IMR-90 (cell line): ENCODE results near the gene RUFY4. TPM values are rescaled to one million over a fixed set of nuclear protein-coding genes. Genes with fewer than 3 reads are reported as not detected.

ENCODE experiments used
- ATAC-seq: fragments of 200-7000 bp; cut with Tn5 transposase; 2 replicates; pipeline ENCODE4 v1.9.1; 2020; ENCODE audit warnings: low read depth, mild to moderate bottlenecking, moderate library complexity
- BruUV-seq: library from RNA; stranded (reverse); fragments of 400-500 nt; replicated peaks from 2 replicates; lab custom pipeline; 2021; lab: Mats Ljungman, UMichigan
- CTCF ChIA-PET: fragments of 300-600 bp; formaldehyde crosslinking; extraction: SDS; loops from one replicate; lab custom pipeline; 2021; ENCODE audit warnings: antibody characterized with exemption; lab: Yijun Ruan, JAX
- POLR2A ChIA-PET: fragments of 300-600 bp; sonication (Branson Sonifier 250); formaldehyde crosslinking; loops from one replicate; lab custom pipeline; 2022; ENCODE audit warnings: antibody characterized with exemption; ENCODE audit not compliant: unreplicated experiment; lab: Charles Lee
- DNase-seq: peaks from one replicate; pipeline ENCODE4 v3.0.0; 2013
- H2AFZ ChIP-seq: replicated peaks from 2 replicates; pipeline ENCODE3; 2013; ENCODE audit warnings: low read length, mild to moderate bottlenecking; ENCODE audit not compliant: poor library complexity
- H2AK5ac ChIP-seq: 2 replicates; pipeline ENCODE4 v1.6.1; 2013; ENCODE audit warnings: low read depth, low read length, inconsistent platforms
- H2AK9ac ChIP-seq: replicated peaks from 2 replicates; pipeline ENCODE3; 2013; ENCODE audit warnings: mild to moderate bottlenecking, low read depth, low read length, moderate library complexity; ENCODE audit not compliant: poor library complexity
- H2BK120ac ChIP-seq: 2 replicates; pipeline ENCODE4 v1.6.1; 2013; ENCODE audit warnings: low read depth, low read length, inconsistent platforms
- H2BK15ac ChIP-seq: 3 replicates; pipeline ENCODE4 v1.6.1; 2013; ENCODE audit warnings: low read depth, low read length, inconsistent platforms
- H2BK20ac ChIP-seq: 2 replicates; pipeline ENCODE4 v1.6.1; 2013; ENCODE audit warnings: low read depth, mild to moderate bottlenecking, inconsistent platforms, low read length, moderate library complexity
- H2BK5ac ChIP-seq: 2 replicates; pipeline ENCODE4 v1.6.1; 2013; ENCODE audit warnings: mild to moderate bottlenecking, low read depth, low read length, inconsistent platforms; ENCODE audit not compliant: poor library complexity, severe bottlenecking
- H3K14ac ChIP-seq: replicated peaks from 2 replicates; pipeline ENCODE4 v1.6.1; 2013; ENCODE audit warnings: low read depth, low read length, inconsistent platforms
- H3K18ac ChIP-seq: 2 replicates; pipeline ENCODE4 v1.6.1; 2013; ENCODE audit warnings: low read depth, low read length, control low read depth
- H3K23ac ChIP-seq: 2 replicates; pipeline ENCODE4 v1.6.1; 2013; ENCODE audit warnings: low read depth, low read length, inconsistent platforms
- H3K27ac ChIP-seq: 2 replicates; pipeline ENCODE4 v1.5.1; 2013; ENCODE audit warnings: mild to moderate bottlenecking, control low read depth, low read length; ENCODE audit not compliant: insufficient read depth
- H3K27me3 ChIP-seq: 2 replicates; pipeline ENCODE4 v1.6.1; 2013; ENCODE audit warnings: low read length; ENCODE audit not compliant: control insufficient read depth, insufficient read depth
- H3K36me3 ChIP-seq: 2 replicates; pipeline ENCODE4 v1.6.1; 2013; ENCODE audit warnings: low read length, mixed read lengths; ENCODE audit not compliant: control insufficient read depth, insufficient read depth
- H3K4ac ChIP-seq: 2 replicates; pipeline ENCODE4 v1.6.1; 2013; ENCODE audit warnings: low read depth, low read length, inconsistent platforms
- H3K4me1 ChIP-seq: 2 replicates; pipeline ENCODE4 v1.6.1; 2013; ENCODE audit warnings: low read length, mixed read lengths; ENCODE audit not compliant: control insufficient read depth, insufficient read depth
- H3K4me2 ChIP-seq: 2 replicates; pipeline ENCODE4 v1.6.1; 2013; ENCODE audit warnings: low read depth, mild to moderate bottlenecking, control low read depth, low read length, moderate library complexity
- H3K4me3 ChIP-seq: 2 replicates; pipeline ENCODE4 v1.5.1; 2013; ENCODE audit warnings: low read depth, mild to moderate bottlenecking, control low read depth, low read length, moderate library complexity; ENCODE audit not compliant: insufficient read depth
- H3K56ac ChIP-seq: 2 replicates; pipeline ENCODE4 v1.6.1; 2013; ENCODE audit warnings: low read length, inconsistent platforms; ENCODE audit not compliant: insufficient read depth; ENCODE audit errors: extremely low read depth
- H3K79me1 ChIP-seq, 2 experiments: 2 replicates each; pipeline ENCODE4 v1.6.1; 2013; ENCODE audit warnings: low read length in 2 of 2, inconsistent platforms in 1 of 2, low read depth in 1 of 2
- H3K9ac ChIP-seq: 2 replicates; pipeline ENCODE4 v1.6.1; 2013; ENCODE audit warnings: low read depth, low read length, control low read depth
- H3K9me1 ChIP-seq: 2 replicates; pipeline ENCODE4 v1.6.1; 2013; ENCODE audit warnings: low read length, inconsistent platforms; ENCODE audit not compliant: insufficient read depth
- H3K9me3 ChIP-seq: 2 replicates; pipeline ENCODE4 v1.6.1; 2013; ENCODE audit warnings: low read length; ENCODE audit not compliant: control insufficient read depth, insufficient read depth
- H4K20me1 ChIP-seq: 2 replicates; pipeline ENCODE4 v1.6.1; 2013; ENCODE audit warnings: low read length, inconsistent platforms; ENCODE audit not compliant: insufficient read depth
- H4K5ac ChIP-seq: 2 replicates; pipeline ENCODE4 v1.6.1; 2013; ENCODE audit warnings: mild to moderate bottlenecking, low read depth, low read length, control low read depth
- H4K8ac ChIP-seq, 2 experiments: 2 replicates each; pipeline ENCODE4 v1.6.1; 2013; ENCODE audit warnings: low read depth in 2 of 2, low read length in 2 of 2, control low read depth in 1 of 2, inconsistent platforms in 1 of 2
- H4K91ac ChIP-seq: 2 replicates; pipeline ENCODE4 v1.6.1; 2013; ENCODE audit warnings: low read depth, low read length, inconsistent platforms; ENCODE audit not compliant: insufficient read depth
- CHD1 ChIP-seq: IDR thresholded peaks from 2 replicates; pipeline ENCODE4 v1.6.1; 2012; ENCODE audit warnings: low read depth, low read length, improper control_type of control experiment
- CTCF ChIP-seq: conservative IDR thresholded peaks from 2 replicates; pipeline ENCODE4 v1.5.1; 2012; ENCODE audit warnings: mild to moderate bottlenecking, low read depth, low read length, improper control_type of control experiment
- ELK1 ChIP-seq: fragments of 150-350 bp; IDR thresholded peaks from 2 replicates; pipeline ENCODE4 v1.6.1; 2016; ENCODE audit warnings: low read depth, mild to moderate bottlenecking, low read length, moderate library complexity, borderline replicate concordance
- FOS ChIP-seq: fragments of 150-350 bp; IDR thresholded peaks from 2 replicates; pipeline ENCODE4 v1.6.1; 2016; ENCODE audit warnings: low read depth, low read length
- MAZ ChIP-seq: IDR thresholded peaks from 2 replicates; pipeline ENCODE4 v1.6.1; 2012; ENCODE audit warnings: low read depth, mild to moderate bottlenecking, low read length, improper control_type of control experiment, moderate library complexity, borderline replicate concordance
- NFE2L2 ChIP-seq: fragments of 150-350 bp; IDR thresholded peaks from 2 replicates; pipeline ENCODE4 v1.6.1; 2016; ENCODE audit warnings: low read depth, mild to moderate bottlenecking, low read length
- RAD21 ChIP-seq: IDR thresholded peaks from 2 replicates; pipeline ENCODE4 v1.6.1; 2012; ENCODE audit warnings: low read length, improper control_type of control experiment
- RFX5 ChIP-seq: IDR thresholded peaks from 2 replicates; pipeline ENCODE4 v1.8.0; 2012; ENCODE audit warnings: low read depth, mild to moderate bottlenecking, low read length, moderate library complexity
- SMC3 ChIP-seq: fragments of 150-350 bp; IDR thresholded peaks from 2 replicates; pipeline ENCODE4 v1.6.1; 2016; ENCODE audit warnings: low read depth, mild to moderate bottlenecking, antibody characterized with exemption, low read length, moderate library complexity
- WGBS, 2 experiments: methylation state at CpG; one replicate each; pipeline versions ENCODE4 v1.1.5 to v1.1.7; 2013; ENCODE audit warnings: missing lambda C conversion rate in 2 of 2; ENCODE audit not compliant: insufficient read length in 1 of 2; ENCODE audit errors: extremely low coverage in 2 of 2; 5-methylcytosine and 5-hydroxymethylcytosine counted together
- dilution Hi-C: fragments of 300-500 bp; cut with HindIII; formaldehyde crosslinking; loops from one replicate; pipeline ENCODE4 v1.14.3; 2018; ENCODE audit warnings: low sequenced_read_pairs; ENCODE audit not compliant: unreplicated experiment
- in situ Hi-C: fragments of 300-500 bp; cut with MboI; formaldehyde crosslinking; loops from 3 replicates; pipeline ENCODE4 v1.14.3; 2019; ENCODE audit warnings: low sequenced_read_pairs, inconsistent platforms, mixed read lengths
- intact Hi-C: fragments of 100-400 bp; cut with micrococcal nuclease; formaldehyde crosslinking; loops from 2 replicates; pipeline ENCODE4 v1.10.0; 2022
- polyA plus RNA-seq, 3 experiments: library from polyadenylated mRNA; depleted of rRNA; stranded (reverse); fragments of >200 nt; gene quantifications; 2 replicates each; pipeline ENCODE4 v1.2.3, GENCODE V29; 2012; ENCODE audit warnings: low replicate concordance in 1 of 3
- total RNA-seq: library from RNA; depleted of rRNA; stranded (reverse); fragments of >200 nt; gene quantifications from 2 replicates; pipeline ENCODE4 v1.2.3, GENCODE V29; 2012

RUFY4 gene
- total and polyA plus RNA-seq, 2 of the 4 experiments (the other 2 are of a cell fraction) = not detected

- Histone ChIP-seq H3K23ac (no peak overlapping the region), H2BK5ac (no peak overlapping the region), H3K4me3 (no peak overlapping the region), H3K27me3 (peaks cover 62% of the 10 kb centered on the region), H2AFZ (peak overlapping the region; percentile 51), H2BK15ac (no peak overlapping the region), H4K20me1 (no peaks in the 10 kb centered on the region), H2BK120ac (no peak overlapping the region), H2AK5ac (no peak overlapping the region), H4K5ac (no peak overlapping the region), H3K36me3 (no peaks in the 10 kb centered on the region), H3K79me1 (no peaks in the 10 kb centered on the region), H3K18ac (no peak overlapping the region), H3K4me2 (no peak overlapping the region), H4K8ac (no peak overlapping the region), H2BK20ac (no peak overlapping the region), H3K14ac (no peak overlapping the region; the same call in 1 of the 2 replicates), H3K9ac (no peak overlapping the region), H2AK9ac (no peak overlapping the region), H3K9me3 (no peaks in the 10 kb centered on the region), H3K4ac (no peak overlapping the region), H3K4me1 (no peaks in the 10 kb centered on the region), H4K91ac (no peak overlapping the region), H3K27ac (no peak overlapping the region), H3K9me1 (no peaks in the 10 kb centered on the region), H3K56ac (no peak overlapping the region)
- ATAC-seq = peak; percentile 82
- 40% methylated on average over 1 of the region's 7 CpGs; no CpG with 5 or more reads in 1 of the 2 experiments for WGBS, 2 experiments
- DNase-seq = peak; percentile 7
- dilution Hi-C loops (no loop called here), intact Hi-C loops (no loop called here), in situ Hi-C loops (no loop called here)
- ChIA-PET POLR2A (no interaction called here), CTCF (interaction anchor here (0.5 to 0.8 kb wide), 3 partner anchors 27 to 296 kb away, joined by 3 to 5 read pairs (median 4); no protein-coding TSS in a partner anchor)
- no TSS peak for BruUV-seq
- TF ChIP-seq CTCF (peak; percentile 47), NFE2L2 (no peak), MAZ (no peak), RFX5 (no peak), SMC3 (peak; percentile 29; the same call in 1 of the 2 replicates), CHD1 (no peak), ELK1 (no peak), FOS (no peak), RAD21 (peak; percentile 16; the same call in 1 of the 2 replicates)
Measured at GRCh38 chr2:218074031-218074430, 5.0 kb downstream of the RUFY4 start.
